ENCODE results near the gene PPP1CA.

PPP1CA gene

GRCh38 chr11:67421430-67422031 is 19.9 kb upstream of the PPP1CA start:
- Histone ChIP-seq H3K9me3 (ENCODE audit: low read length) (no peaks in the 10 kb centered on the region), H3K27me3 (ENCODE audit: control insufficient read depth in 1 of 2, insufficient read depth in 2 of 2, low read length in 2 of 2) (no peaks in the 10 kb centered on the region), H3K4me3 (ENCODE audit: low read depth in 1 of 2, low read length in 2 of 2) (peak overlapping the region in 1 of 2 donors; percentile 41), H3K4me1 (ENCODE audit: insufficient read depth, low read length) (peaks cover 10% of the 10 kb centered on the region), H3K27ac (ENCODE audit: low read depth, low read length) (peak overlapping the region; percentile 86), H3K9ac (ENCODE audit: low read length) (no peak overlapping the region), H3K36me3 (ENCODE audit: insufficient read depth, low read length) (no peaks in the 10 kb centered on the region)

DNA sequence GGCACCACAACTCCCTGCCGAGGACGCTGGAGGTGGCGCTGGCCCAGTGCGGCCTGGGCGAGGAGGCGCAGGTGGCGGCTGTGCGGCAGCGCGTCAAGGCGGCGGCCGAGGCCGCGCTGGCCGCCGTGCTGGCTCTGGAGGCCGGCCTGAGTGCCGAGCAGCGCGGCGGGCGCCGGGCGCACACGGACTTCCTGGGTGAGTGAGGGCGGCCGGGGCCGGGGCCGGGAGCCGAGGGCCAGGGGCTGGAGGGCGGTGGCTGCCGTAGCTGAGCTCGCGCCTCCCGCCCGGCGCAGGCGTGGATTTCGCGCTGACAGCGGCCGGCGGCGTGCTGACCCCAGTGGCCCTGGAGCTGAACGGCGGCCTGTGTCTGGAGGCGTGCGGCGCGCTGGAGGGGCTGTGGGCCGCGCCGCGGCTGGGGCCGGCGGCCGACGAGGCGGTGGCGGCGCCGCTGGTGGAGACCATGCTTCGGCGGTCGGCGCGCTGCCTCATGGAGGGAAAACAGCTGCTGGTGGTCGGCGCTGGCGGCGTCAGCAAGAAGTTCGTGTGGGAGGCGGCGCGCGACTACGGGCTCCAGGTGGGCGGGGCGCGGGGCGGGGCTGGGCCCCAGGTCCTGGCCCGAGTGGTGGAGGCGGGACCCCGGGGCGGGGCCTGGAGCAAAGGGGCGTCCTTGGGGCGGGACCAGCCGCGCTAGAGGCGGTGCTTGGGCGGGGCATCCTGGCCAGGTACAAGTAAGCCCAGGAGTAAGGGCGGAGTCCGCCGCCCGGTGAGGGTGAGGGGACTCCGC is 19.2 kb upstream of the PPP1CA start:
- Histone ChIP-seq H3K9me3 (ENCODE audit: low read length) (no peaks in the 10 kb centered on the region), H3K4me1 (ENCODE audit: insufficient read depth, low read length) (peaks cover 13% of the 10 kb centered on the region), H3K9ac (ENCODE audit: low read length) (no peak overlapping the region), H3K27me3 (ENCODE audit: control insufficient read depth in 1 of 2, insufficient read depth in 2 of 2, low read length in 2 of 2) (no peaks in the 10 kb centered on the region), H3K4me3 (ENCODE audit: low read depth in 1 of 2, low read length in 2 of 2) (peak overlapping the region; percentile 41 to 57), H3K36me3 (ENCODE audit: insufficient read depth, low read length) (no peaks in the 10 kb centered on the region), H3K27ac (ENCODE audit: low read depth, low read length) (peak overlapping the region; percentile 86)

DNA sequence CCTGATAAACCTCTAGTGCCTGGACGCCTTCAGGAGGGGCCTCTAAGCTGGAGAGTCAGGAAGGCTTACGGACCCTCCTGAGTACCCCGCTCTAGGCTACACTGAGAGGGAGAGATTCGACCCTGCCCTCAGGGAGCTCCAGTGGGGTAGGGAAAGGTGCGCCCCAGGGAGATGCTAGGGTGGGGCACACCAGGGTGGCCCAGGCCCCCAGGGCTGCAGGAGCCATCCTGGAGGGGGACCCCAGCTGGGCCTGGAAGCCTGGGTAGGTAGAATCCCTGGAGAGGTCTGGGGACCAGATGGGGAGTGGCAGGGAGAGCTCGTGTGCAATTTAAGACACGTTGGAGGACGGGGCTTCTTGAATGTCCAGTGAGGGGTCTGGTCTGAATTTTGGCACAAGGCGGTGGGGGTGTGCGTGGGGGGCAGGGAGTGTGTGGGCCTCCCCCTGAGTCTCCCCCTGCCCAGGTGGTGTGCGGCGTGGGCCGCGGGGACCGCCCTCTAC is 18.5 kb upstream of the PPP1CA start:
- Histone ChIP-seq H3K4me1 (ENCODE audit: insufficient read depth, low read length) (peaks cover 13% of the 10 kb centered on the region), H3K4me3 (ENCODE audit: low read depth in 1 of 2, low read length in 2 of 2) (peak overlapping the region; percentile 41 to 57), H3K27ac (ENCODE audit: low read depth, low read length) (peak overlapping the region; percentile 35), H3K27me3 (ENCODE audit: control insufficient read depth in 1 of 2, insufficient read depth in 2 of 2, low read length in 2 of 2) (peaks cover under 1% of the 10 kb centered on the region in 2 donors), H3K9me3 (ENCODE audit: low read length) (no peaks in the 10 kb centered on the region), H3K36me3 (ENCODE audit: insufficient read depth, low read length) (no peaks in the 10 kb centered on the region), H3K9ac (ENCODE audit: low read length) (no peak overlapping the region)

GRCh38 chr11:67419325-67420049 is 17.8 kb upstream of the PPP1CA start:
- Histone ChIP-seq H3K4me1 (ENCODE audit: insufficient read depth, low read length) (peaks cover 13% of the 10 kb centered on the region), H3K4me3 (ENCODE audit: low read depth in 1 of 2, low read length in 2 of 2) (no peak overlapping the region), H3K9ac (ENCODE audit: low read length) (no peak overlapping the region), H3K36me3 (ENCODE audit: insufficient read depth, low read length) (no peaks in the 10 kb centered on the region), H3K27ac (ENCODE audit: low read depth, low read length) (no peak overlapping the region), H3K27me3 (ENCODE audit: control insufficient read depth in 1 of 2, insufficient read depth in 2 of 2, low read length in 2 of 2) (peaks cover 4 to 6% of the 10 kb centered on the region in 2 donors), H3K9me3 (ENCODE audit: low read length) (no peaks in the 10 kb centered on the region)

DNA sequence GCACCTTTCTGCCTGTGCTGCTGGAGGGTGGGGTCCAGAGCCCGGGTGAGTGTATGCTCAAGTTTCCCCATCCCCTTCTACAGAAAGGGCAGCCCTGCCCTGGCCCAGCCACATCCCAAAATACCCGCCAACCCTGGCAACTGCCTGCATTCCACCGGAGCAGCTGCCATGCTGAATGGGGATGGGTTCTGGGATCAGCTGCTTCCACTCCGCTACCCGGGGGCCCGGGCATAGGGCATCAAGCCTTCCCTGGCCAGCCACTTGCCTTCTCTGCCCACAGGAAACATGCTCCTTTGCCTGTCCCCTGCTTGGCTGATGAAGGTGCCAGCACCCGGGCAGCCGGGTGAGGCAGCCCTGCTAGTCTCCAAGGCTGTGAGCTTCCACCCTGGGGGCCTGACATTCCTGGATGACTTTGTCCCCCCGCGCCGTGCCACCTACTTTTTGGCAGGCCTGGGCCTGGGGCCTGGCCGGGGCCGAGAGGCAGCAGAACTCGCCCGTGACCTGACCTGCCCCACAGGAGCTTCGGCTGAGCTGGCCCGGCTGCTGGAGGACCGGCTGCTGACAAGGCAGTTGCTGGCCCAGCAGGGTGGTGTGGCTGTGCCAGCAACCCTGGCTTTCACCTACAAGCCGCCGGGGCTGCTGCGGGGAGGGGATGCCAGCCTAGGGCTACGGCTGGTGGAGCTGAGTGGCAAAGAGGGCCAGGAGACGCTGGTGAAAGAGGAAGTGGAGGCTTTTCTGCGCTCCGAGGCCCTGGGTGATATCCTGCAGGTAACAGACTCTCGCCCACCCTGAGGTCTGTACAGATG is 17.0 kb upstream of the PPP1CA start:
- no peak overlapping the region for H3K27ac ChIP-seq (ENCODE audit: low read depth, low read length)

GRCh38 chr11:67417425-67417824 is 15.8 kb upstream of the PPP1CA start:
- Histone ChIP-seq H3K27ac (ENCODE audit: low read depth, low read length) (no peak overlapping the region), H3K4me1 (ENCODE audit: insufficient read depth, low read length) (peaks cover 13% of the 10 kb centered on the region), H3K4me3 (ENCODE audit: low read depth in 1 of 2, low read length in 2 of 2) (no peak overlapping the region), H3K9me3 (ENCODE audit: low read length) (no peaks in the 10 kb centered on the region), H3K36me3 (ENCODE audit: insufficient read depth, low read length) (no peaks in the 10 kb centered on the region), H3K9ac (ENCODE audit: low read length) (no peak overlapping the region), H3K27me3 (ENCODE audit: control insufficient read depth in 1 of 2, insufficient read depth in 2 of 2, low read length in 2 of 2) (peaks cover 4 to 21% of the 10 kb centered on the region in 2 donors)

More for the DNA sequence above, 17.0 kb upstream of the PPP1CA start:
- Histone ChIP-seq H3K9ac (ENCODE audit: low read length) (no peak overlapping the region), H3K4me3 (ENCODE audit: low read depth in 1 of 2, low read length in 2 of 2) (no peak overlapping the region), H3K9me3 (ENCODE audit: low read length) (no peaks in the 10 kb centered on the region), H3K27me3 (ENCODE audit: control insufficient read depth in 1 of 2, insufficient read depth in 2 of 2, low read length in 2 of 2) (peaks cover 4 to 8% of the 10 kb centered on the region in 2 donors), H3K36me3 (ENCODE audit: insufficient read depth, low read length) (no peaks in the 10 kb centered on the region), H3K4me1 (ENCODE audit: insufficient read depth, low read length) (peaks cover 13% of the 10 kb centered on the region)

- H3K36me3 ChIP-seq (ENCODE audit: insufficient read depth, low read length), result no peaks in the 10 kb centered on the region
- no peaks in the 10 kb centered on the region for H3K9me3 ChIP-seq (ENCODE audit: low read length)
- H3K27me3 ChIP-seq (ENCODE audit: control insufficient read depth in 1 of 2, insufficient read depth in 2 of 2, low read length in 2 of 2), result peaks cover 4 to 28% of the 10 kb centered on the region in 2 donors
- H3K9ac ChIP-seq (ENCODE audit: low read length), result no peak overlapping the region
- no peak overlapping the region for H3K27ac ChIP-seq (ENCODE audit: low read depth, low read length)
- H3K4me1 ChIP-seq (ENCODE audit: insufficient read depth, low read length), result peaks cover 13% of the 10 kb centered on the region
- H3K4me3 ChIP-seq (ENCODE audit: low read depth in 1 of 2, low read length in 2 of 2), result no peak overlapping the region
Measured at GRCh38 chr11:67416416-67417335, 15.0 kb upstream of the PPP1CA start.

- H3K4me3 ChIP-seq (ENCODE audit: low read depth in 1 of 2, low read length in 2 of 2), result no peak within 1 kb of the TSS
- H3K27ac ChIP-seq (ENCODE audit: low read depth, low read length), result no peak within 1 kb of the TSS
- H3K4me1 ChIP-seq (ENCODE audit: insufficient read depth, low read length), result peaks cover 13% of the 10 kb centered on the region
- H3K9ac ChIP-seq (ENCODE audit: low read length), result no peak within 1 kb of the TSS
- H3K9me3 ChIP-seq (ENCODE audit: low read length), result no peaks in the 10 kb centered on the region
- H3K27me3 ChIP-seq (ENCODE audit: control insufficient read depth in 1 of 2, insufficient read depth in 2 of 2, low read length in 2 of 2), result peaks cover 11 to 38% of the 10 kb centered on the region in 2 donors
- no peaks in the 10 kb centered on the region for H3K36me3 ChIP-seq (ENCODE audit: insufficient read depth, low read length)
Measured at GRCh38 chr11:67415501-67416304, 14.0 kb upstream of the PPP1CA start, which contains the start of gene CARNS1. CARNS1 (plus strand) TSS chr11:67415678; CDS start chr11:67416200, 522 bp downstream.

DNA sequence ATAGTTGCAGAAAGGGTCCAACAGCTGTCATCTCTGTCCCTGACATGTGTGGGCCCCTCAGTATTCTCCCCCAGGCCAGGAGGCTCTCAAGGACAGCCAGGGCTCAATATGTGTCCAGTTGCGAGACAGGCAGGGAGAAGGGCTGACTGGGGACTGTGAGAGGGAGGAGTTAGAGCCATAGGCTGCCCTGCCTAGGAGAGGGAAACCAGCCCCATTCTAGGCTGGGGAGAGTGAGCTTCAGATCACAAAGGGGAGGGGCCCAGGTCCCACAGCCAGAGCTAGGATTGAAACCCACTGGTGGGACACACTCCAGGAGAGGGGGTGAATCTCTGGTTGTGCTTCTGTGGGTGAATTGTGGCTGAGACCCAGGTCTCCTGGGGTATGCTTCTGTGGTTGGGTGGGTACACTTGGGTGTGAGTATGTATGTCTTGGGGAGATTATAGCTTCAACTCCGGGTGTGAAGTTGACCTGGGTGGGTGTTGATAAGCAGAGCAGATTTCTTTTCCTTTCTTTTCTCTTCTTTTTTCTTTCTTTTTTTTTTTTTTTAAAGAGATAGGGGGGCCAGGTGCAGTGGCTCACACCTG is 11.7 kb upstream of the PPP1CA start:
- H3K4me3 ChIP-seq (ENCODE audit: low read depth in 1 of 2, low read length in 2 of 2), result no peak overlapping the region
- H3K36me3 ChIP-seq (ENCODE audit: insufficient read depth, low read length), result no peaks in the 10 kb centered on the region
- peaks cover 5% of the 10 kb centered on the region for H3K4me1 ChIP-seq (ENCODE audit: insufficient read depth, low read length)
- H3K27me3 ChIP-seq (ENCODE audit: control insufficient read depth in 1 of 2, insufficient read depth in 2 of 2, low read length in 2 of 2), result peaks cover 21 to 61% of the 10 kb centered on the region in 2 donors
- no peak overlapping the region for H3K9ac ChIP-seq (ENCODE audit: low read length)
- no peak overlapping the region for H3K27ac ChIP-seq (ENCODE audit: low read depth, low read length)
- no peaks in the 10 kb centered on the region for H3K9me3 ChIP-seq (ENCODE audit: low read length)

All from muscle layer of colon (tissue), 2 donors.